ENCODE results near the gene SERPINH1. TPM values are rescaled to one million over a fixed set of nuclear protein-coding genes. Genes with fewer than 3 reads are reported as not detected.

Gene SERPINH1
- total and polyA plus RNA-seq, 3 donors from 2014 or later, result 92.2 to 178 (median 122) TPM

DNA sequence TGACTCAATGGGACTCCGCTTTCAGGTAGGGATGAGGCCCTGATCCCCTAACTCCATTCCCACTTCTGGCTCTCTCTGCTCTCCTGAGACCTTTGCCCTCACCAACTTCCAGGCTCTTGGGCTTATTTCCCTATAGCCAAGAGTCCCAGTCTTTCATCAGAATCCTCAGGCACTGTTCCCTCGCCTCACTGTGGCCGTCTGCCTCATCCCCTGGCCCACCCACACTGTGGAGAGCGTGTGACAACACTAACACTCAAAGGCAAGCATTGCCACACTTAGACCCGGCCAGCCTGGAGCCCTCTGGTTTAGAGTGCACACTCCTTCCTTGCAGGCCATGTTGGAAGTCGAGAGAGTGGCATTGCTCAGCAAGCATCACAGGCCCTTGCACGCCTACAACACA lies 27.0 kb downstream of the SERPINH1 start:
- intact Hi-C loops (cut with DNase I; ENCODE audit: low total_unique reads), result no loop called here
- TF ChIP-seq, protein P1, sequence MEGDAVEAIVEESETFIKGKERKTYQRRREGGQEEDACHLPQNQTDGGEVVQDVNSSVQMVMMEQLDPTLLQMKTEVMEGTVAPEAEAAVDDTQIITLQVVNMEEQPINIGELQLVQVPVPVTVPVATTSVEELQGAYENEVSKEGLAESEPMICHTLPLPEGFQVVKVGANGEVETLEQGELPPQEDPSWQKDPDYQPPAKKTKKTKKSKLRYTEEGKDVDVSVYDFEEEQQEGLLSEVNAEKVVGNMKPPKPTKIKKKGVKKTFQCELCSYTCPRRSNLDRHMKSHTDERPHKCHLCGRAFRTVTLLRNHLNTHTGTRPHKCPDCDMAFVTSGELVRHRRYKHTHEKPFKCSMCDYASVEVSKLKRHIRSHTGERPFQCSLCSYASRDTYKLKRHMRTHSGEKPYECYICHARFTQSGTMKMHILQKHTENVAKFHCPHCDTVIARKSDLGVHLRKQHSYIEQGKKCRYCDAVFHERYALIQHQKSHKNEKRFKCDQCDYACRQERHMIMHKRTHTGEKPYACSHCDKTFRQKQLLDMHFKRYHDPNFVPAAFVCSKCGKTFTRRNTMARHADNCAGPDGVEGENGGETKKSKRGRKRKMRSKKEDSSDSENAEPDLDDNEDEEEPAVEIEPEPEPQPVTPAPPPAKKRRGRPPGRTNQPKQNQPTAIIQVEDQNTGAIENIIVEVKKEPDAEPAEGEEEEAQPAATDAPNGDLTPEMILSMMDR (IDR thresholded peaks at IDR 0.05), result no peak
- no peak for TF ChIP-seq POLR2A (IDR thresholded peaks at IDR 0.05)
- Histone ChIP-seq H3K36me3 (ENCODE audit: low read depth, missing control alignments) (no peaks in the 10 kb centered on the region), H3K4me1 (peaks cover 12% of the 10 kb centered on the region), H3K27me3 (no peaks in the 10 kb centered on the region), H3K9me3 (no peaks in the 10 kb centered on the region), H3K27ac (no peak overlapping the region), H3K4me3 (no peak overlapping the region)
- 90 to 94% methylated on average over 7 of the region's 7 CpGs for WGBS, 2 donors
- DNase-seq, result no peak

DNA sequence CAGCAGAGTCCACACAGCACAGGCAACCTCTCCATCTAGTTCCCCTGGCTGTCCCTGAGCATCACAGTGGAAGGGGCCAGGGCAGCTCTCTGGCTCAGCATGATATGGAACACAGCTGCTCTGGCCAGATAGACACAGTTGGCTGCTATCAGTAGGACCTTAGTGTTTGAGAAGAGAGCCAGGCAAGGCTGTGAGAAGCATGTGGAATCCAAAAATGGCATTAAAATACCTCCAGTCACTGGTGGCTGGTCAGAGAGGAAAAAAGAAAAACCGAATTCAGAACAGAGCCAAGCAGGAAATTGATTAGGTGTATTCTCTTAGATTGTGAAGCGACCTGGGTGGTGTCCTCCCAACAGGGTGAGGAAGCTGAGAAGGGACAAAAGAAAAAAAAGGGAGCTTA lies 27.9 kb downstream of the SERPINH1 start:
- peaks cover 4% of the 10 kb centered on the region for H3K4me1 ChIP-seq
- H3K27me3 ChIP-seq, result no peaks in the 10 kb centered on the region
- no peak for DNase-seq
- TF ChIP-seq, protein P1 (IDR thresholded peaks at IDR 0.05), result no peak
- TF ChIP-seq POLR2A (IDR thresholded peaks at IDR 0.05), result no peak
- no peaks in the 10 kb centered on the region for H3K36me3 ChIP-seq (ENCODE audit: low read depth, missing control alignments)
- no peak overlapping the region for H3K4me3 ChIP-seq
- 69 to 73% methylated on average over 2 of the region's 2 CpGs for WGBS, 2 donors
- H3K27ac ChIP-seq, result no peak overlapping the region
- intact Hi-C loops (cut with DNase I; ENCODE audit: low total_unique reads), result no loop called here
- H3K9me3 ChIP-seq, result no peaks in the 10 kb centered on the region

DNA sequence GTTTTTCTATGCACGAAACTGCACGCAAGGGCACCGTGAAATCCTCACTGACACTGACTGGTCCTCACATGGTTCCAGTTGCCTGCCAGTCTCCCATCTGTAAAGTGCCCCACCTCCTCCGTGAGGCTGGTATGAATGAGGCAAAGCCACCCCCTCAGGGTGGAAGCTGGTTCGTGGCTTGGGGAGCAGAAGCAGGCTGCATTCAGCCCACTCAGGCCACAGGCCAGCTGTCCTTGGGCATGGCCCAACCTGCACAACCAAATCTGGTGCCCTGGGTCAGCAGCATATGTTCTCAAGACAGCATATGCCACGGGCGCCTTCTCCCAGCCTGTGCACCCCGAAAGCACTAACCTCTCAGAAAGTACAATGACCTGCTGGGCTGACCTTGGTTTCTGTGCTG lies 29.3 kb downstream of the SERPINH1 start:
- no peak for TF ChIP-seq POLR2A (IDR thresholded peaks at IDR 0.05)
- TF ChIP-seq, protein P1 (IDR thresholded peaks at IDR 0.05), result no peak
- no peaks in the 10 kb centered on the region for H3K27me3 ChIP-seq
- 84 to 85% methylated on average over 8 of the region's 8 CpGs for WGBS, 2 donors
- no peaks in the 10 kb centered on the region for H3K9me3 ChIP-seq
- no peak for DNase-seq
- H3K4me3 ChIP-seq, result no peak overlapping the region
- no peaks in the 10 kb centered on the region for H3K4me1 ChIP-seq
- no peaks in the 10 kb centered on the region for H3K36me3 ChIP-seq (ENCODE audit: low read depth, missing control alignments)
- intact Hi-C loops (cut with DNase I; ENCODE audit: low total_unique reads), result no loop called here
- H3K27ac ChIP-seq, result no peak overlapping the region

DNA sequence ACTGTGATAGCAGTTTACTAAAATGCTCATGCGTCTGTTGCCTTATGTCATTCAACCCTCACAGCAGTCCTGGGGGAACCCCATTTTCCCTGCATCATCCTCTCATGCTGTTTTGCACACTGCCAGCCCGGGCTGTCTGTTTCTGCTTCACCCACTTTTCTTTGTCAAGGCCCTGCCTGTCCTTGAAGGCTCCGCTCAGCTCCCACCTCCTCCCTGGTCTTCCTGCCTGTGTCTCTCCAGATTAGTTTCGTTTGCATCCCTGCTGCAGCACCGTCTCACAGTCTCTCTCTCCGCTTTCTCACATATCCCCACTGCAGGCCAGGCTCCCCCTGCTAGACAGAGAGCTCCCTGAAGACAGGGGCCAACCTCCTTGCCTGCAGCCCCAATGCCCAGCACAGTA lies 29.9 kb downstream of the SERPINH1 start:
- Histone ChIP-seq H3K27me3 (no peaks in the 10 kb centered on the region), H3K36me3 (ENCODE audit: low read depth, missing control alignments) (no peaks in the 10 kb centered on the region), H3K9me3 (no peaks in the 10 kb centered on the region), H3K4me3 (no peak overlapping the region), H3K27ac (no peak overlapping the region), H3K4me1 (no peaks in the 10 kb centered on the region)
- intact Hi-C loops (cut with DNase I; ENCODE audit: low total_unique reads), result no loop called here
- 59 to 67% methylated on average over 6 of the region's 6 CpGs for whole genome bisulfite sequencing, 2 donors
- TF ChIP-seq, protein P1 (IDR thresholded peaks at IDR 0.05), result no peak
- TF ChIP-seq POLR2A (IDR thresholded peaks at IDR 0.05), result no peak
- no peak for DNase-seq

DNA sequence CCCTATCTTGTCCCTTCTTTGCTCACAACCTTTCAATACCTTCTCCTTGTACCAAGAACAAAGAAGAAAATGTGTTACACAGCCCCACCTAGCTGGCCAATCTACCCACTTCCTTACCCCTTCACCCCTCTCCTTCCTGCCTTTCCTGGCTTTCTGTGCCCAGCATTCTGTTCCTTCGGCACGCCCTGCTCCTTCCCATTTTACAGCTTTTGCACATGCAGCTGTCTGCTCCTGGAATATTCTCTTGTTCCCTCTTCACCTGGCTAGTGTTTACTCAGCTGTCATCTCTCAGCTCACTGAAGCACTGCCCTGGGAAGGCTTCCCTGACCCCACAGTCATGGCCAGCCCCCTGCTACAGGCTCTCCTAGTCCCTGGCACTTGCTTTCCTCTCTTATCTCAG lies 30.7 kb downstream of the SERPINH1 start:
- Histone ChIP-seq H3K9me3 (no peaks in the 10 kb centered on the region), H3K36me3 (ENCODE audit: low read depth, missing control alignments) (no peaks in the 10 kb centered on the region), H3K27me3 (no peaks in the 10 kb centered on the region), H3K4me3 (no peak overlapping the region), H3K4me1 (no peaks in the 10 kb centered on the region), H3K27ac (no peak overlapping the region)
- DNase-seq, result no peak
- TF ChIP-seq POLR2A (IDR thresholded peaks at IDR 0.05), result no peak
- TF ChIP-seq, protein P1 (IDR thresholded peaks at IDR 0.05), result no peak
- WGBS, 2 donors, result 62 to 74% methylated on average over 2 of the region's 2 CpGs
- intact Hi-C loops (cut with DNase I; ENCODE audit: low total_unique reads), result no loop called here

All from testis (tissue), 3 donors.